Limb (tissue), 2 donors: ENCODE data around the gene ACAD10.

Experiments used
- DNase-seq, 2 donors: peaks; one replicate each; pipeline ENCODE4 v3.0.0-alpha.2; 2016; ENCODE audit errors: extremely low spot score in 2 of 2

The ACAD10 gene

DNA sequence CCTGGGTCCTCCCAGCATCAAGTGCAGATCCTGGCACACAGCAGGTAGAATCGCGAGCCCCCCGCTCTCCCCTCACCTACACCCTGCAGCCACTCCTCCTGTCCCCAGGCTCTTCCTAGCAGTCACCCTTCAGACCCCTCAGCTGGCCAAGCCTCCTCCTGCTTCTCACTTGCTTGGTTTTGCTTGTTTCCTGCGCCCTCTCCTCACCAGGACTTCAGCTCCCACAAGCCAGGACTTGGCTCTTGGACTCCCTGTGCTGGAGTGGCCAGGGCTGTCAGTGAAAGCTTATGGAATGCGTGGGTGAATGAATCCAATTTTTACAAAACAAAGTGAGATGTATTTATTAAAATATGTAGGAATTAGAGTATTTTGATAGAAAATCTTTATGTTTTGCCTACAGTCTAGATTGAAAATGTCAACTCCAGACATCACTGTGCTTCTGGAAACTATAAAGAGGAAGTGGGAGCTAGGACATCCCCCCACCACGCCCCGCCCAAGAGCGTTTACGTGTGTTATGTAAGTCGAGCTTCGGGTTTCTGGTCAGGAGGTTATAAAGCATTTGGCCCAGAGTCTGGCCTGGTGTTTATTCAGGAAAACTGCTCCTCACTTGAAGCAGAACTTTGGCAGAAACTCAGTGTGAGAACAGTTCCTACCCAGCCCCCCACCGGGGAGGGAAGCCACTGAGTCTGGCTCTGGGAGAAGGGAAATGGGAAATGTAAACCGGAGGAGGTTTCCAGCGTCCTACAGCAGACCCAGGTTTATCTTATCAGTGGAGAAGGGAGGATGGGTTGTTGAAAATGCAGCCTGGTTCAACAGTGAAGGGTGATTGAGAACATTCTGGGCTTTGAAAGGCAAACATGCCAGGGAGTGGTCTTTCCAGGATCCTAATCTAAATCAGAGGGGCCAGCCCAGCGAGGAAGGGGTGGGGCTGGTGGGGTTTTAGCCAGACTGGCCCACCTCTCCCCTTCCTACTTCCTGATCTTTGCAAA is 89.6 kb downstream of the ACAD10 start:
- DNase-seq, result peak; percentile 77 to 86

- no peak for DNase-seq
Observed at GRCh38 chr12:111776836-111777344, 91.0 kb downstream of the ACAD10 start.

DNA sequence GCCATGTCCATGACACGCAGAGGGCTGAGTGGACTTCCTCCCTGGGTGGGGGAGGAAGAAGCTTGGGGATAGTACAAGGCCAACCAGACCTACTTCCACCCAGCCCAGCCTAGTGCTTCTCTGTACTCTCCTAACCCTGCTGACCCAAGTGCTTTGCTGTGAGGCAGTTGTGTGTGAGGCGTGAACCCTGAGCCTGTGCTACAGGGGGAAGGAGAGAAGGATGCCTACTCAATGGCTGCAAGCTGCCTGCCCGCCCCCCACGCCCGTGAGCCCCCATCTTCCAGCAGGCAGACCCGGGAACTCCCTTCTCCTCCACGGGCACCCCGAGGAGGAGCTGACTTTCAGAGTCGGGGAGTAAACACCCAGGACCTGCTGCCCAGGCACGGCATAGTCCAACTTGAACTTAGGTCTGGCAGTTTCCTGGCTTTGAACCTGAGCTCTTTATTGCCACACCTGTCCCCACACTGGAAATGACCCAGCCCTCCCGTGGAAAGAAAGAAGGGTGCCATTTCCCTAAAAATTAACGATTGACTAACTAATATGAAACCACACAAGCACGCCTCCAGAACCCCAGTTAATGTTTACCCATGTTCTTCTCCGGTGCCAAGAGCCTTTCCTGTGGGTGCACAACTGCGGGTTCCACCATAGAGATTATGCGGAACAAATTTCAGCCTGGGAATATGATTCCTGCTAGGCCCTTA is 91.6 kb downstream of the ACAD10 start:
- no peak for DNase-seq

GRCh38 chr12:111780166-111780565 is 94.3 kb downstream of the ACAD10 start:
- no peak for DNase-seq

DNA sequence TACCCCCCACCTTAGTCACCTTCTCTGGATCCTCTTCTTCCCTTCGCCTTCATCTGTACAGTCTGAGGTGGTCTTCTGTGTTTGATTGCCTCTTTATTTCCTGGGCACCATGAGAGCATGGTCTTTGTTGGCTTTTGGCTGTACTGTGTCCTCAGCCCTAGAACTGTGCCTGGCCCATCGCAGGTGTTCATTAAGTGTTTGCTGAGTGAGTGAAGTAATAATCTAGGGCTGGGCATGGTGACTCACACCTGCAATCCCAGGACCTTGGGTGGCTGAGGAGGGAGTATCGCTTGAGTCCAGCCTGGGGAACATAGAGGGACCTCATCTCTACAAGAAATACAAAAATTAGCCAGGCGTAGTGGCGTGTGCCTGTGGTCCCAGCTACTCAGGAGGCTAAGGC is 94.8 kb downstream of the ACAD10 start:
- no peak for DNase-seq

DNA sequence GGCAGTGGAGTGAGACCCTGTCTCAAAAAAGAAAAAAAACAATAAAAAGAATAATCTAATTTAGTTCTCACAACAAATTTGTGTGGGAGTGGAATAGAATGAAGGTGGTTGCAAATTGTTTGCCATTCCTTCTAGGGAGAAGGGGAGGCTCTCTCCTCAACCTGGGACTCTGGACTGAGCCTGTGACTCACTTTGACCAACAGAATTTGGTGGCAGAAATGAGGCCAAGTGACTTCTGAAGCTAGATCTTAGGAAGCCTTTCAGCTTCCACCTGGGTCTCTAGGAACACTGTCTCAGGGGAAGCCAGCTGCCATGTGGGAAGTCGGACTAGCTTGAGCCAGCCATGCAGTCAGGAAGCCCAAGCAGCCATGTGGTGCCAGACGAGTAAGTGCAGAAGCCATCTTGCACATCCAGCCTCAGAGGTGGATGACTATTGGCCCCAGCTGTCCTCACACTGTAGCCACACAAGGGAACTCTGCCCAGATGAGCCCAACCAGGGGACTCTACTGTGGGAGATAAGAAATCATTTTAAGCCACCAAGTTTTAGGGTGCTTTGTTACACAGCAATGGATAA is 95.3 kb downstream of the ACAD10 start:
- DNase-seq, result no peak

DNA sequence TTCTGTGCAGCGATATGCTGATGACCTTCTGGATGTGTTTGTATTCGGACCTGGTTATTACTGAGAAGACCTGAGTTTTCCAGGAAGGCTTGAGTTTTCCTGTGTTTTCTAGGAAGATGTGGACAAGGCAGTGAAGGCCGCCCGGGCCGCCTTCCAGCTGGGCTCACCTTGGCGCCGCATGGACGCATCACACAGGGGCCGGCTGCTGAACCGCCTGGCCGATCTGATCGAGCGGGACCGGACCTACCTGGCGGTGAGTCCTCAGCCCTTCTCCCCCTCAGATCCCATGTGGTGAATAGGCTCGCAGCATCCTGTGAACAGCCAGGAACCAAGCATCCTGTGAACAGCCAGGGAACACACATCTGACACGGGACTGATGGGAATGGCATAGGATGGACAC is 97.2 kb downstream of the ACAD10 start:
- DNase-seq, result no peak

GRCh38 chr12:111784953-111785352 is 99.1 kb downstream of the ACAD10 start:
- DNase-seq, result no peak

GRCh38 chr12:111785651-111786050 is 99.8 kb downstream of the ACAD10 start:
- no peak for DNase-seq

DNA sequence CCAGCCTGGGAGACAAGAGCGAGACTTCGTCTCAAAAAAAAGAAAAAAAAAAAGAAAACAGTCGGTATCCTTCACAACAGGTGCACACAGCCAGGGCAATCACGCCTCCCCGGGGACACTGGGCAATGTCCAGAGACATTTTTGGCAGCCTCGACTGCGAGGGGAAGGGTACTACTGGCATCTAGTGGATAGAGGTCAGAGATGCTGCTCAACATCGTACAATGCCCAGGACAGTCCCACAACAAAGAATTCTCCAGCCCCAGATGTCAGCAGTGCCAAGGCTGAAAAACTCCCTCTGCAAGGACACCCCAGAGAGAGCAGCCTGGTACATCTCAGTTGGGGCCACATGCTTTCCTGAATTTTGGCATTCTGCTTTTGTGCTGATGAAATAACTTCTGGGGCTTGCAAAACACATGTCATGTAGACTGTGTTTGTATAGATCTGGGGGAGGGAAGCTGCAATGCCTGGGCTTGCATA is 102.4 kb downstream of the ACAD10 start:
- no peak for DNase-seq

GRCh38 chr12:111789779-111790178 is 103.9 kb downstream of the ACAD10 start:
- no peak for DNase-seq

- no peak for DNase-seq
Observed at GRCh38 chr12:111791507-111791906, 105.7 kb downstream of the ACAD10 start.

- no peak for DNase-seq
Observed at GRCh38 chr12:111792155-111792855, 106.5 kb downstream of the ACAD10 start.

DNA sequence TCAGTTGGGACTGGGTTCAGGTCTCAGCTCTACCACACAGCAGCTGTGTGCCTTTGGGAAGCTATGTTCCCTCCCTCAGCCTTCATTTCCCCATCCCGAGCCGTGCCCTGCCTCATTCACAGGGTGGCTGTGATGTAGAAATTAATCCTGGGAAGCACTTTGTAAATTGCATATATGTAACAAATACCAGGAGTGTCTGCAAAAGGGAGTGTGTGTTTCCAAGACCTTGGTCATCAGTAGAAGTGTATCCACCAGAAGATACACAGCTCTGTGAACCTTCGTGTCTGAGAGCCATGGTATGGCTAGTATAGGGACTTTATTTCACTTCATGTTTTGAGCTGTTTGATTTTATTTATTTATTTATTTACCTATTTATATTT is 107.0 kb downstream of the ACAD10 start:
- DNase-seq, result no peak

- DNase-seq, result no peak
Observed at GRCh38 chr12:111798182-111798581, 112.3 kb downstream of the ACAD10 start.

DNA sequence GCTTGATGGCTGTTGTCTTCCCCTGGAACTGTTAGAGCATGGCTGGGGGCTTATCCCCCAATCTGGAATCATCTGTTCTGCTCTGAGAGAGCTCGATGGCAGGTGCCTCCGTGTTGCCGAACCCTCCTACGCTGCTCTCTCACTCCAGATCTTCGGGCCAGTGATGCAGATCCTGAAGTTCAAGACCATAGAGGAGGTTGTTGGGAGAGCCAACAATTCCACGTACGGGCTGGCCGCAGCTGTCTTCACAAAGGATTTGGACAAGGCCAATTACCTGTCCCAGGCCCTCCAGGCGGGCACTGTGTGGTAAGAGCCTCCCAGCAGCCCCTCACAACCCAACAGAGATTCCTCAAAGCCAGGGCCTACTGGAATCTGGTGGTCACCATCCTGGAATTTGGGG is 113.9 kb downstream of the ACAD10 start:
- DNase-seq, result no peak

GRCh38 chr12:111803038-111803626 is 117.3 kb downstream of the ACAD10 start:
- no peak for DNase-seq

GRCh38 chr12:111803851-111804250 is 118.0 kb downstream of the ACAD10 start:
- DNase-seq, result no peak

GRCh38 chr12:111806304-111806703 is 120.5 kb downstream of the ACAD10 start:
- DNase-seq, result no peak
